ENCODE results near the gene RGS14.
A peak's percentile ranks its signal among the peaks of the same experiment; 100 is the strongest.
"Not testable (repeated sequence)": the region's sequence is repeated elsewhere in the genome, so short reads cannot be mapped to it uniquely, and the experiment has no call there.

The RGS14 gene

GRCh38 chr5:177351392-177352329 lies 6.1 kb upstream of the RGS14 start, which contains the start of gene LMAN2:
TSS of gene LMAN2 (minus strand) at chr5:177351668. CDS start at chr5:177351647, 21 bp downstream.
- peak; percentile 99 for ATAC-seq
- Mint-ChIP-seq H3K4me1 (peaks cover 52% of the 10 kb centered on the region), H3K4me3 (peak within 1 kb of the TSS; percentile 91), H3K36me3 (peaks cover 13% of the 10 kb centered on the region), H3K27me3 (no peaks in the 10 kb centered on the region), H3K9me3 (no peaks in the 10 kb centered on the region), H3K27ac (peak within 1 kb of the TSS; percentile 98)

- no peaks in the 10 kb centered on the region for H3K27me3 Mint-ChIP-seq
- no peak for ATAC-seq
- no peak overlapping the region for H3K27ac Mint-ChIP-seq
- H3K4me1 Mint-ChIP-seq: peaks cover 55% of the 10 kb centered on the region
- no peak overlapping the region for H3K4me3 Mint-ChIP-seq
- H3K36me3 Mint-ChIP-seq: peaks cover 13% of the 10 kb centered on the region
- no peaks in the 10 kb centered on the region for H3K9me3 Mint-ChIP-seq
These were observed 4.6 kb upstream of the RGS14 start for GRCh38 chr5:177353093-177353492.

- ATAC-seq: no peak
- H3K4me1 Mint-ChIP-seq: peaks cover 61% of the 10 kb centered on the region
- H3K36me3 Mint-ChIP-seq: peaks cover 8% of the 10 kb centered on the region
- H3K9me3 Mint-ChIP-seq: no peaks in the 10 kb centered on the region
- no peak overlapping the region for H3K4me3 Mint-ChIP-seq
- H3K27me3 Mint-ChIP-seq: no peaks in the 10 kb centered on the region
- H3K27ac Mint-ChIP-seq: peak overlapping the region; percentile 32
These were observed 3.5 kb upstream of the RGS14 start for GRCh38 chr5:177354256-177354655.

GRCh38 chr5:177354711-177355110 lies 3.0 kb upstream of the RGS14 start:
- Mint-ChIP-seq H3K4me1 (peaks cover 61% of the 10 kb centered on the region), H3K27ac (peak overlapping the region; percentile 32), H3K27me3 (no peaks in the 10 kb centered on the region), H3K9me3 (no peaks in the 10 kb centered on the region), H3K36me3 (peaks cover 4% of the 10 kb centered on the region), H3K4me3 (no peak overlapping the region)
- ATAC-seq: no peak

GRCh38 chr5:177355162-177355867 lies 2.4 kb upstream of the RGS14 start:
- Mint-ChIP-seq H3K27me3 (no peaks in the 10 kb centered on the region), H3K36me3 (no peaks in the 10 kb centered on the region), H3K27ac (peak overlapping the region; percentile 53), H3K9me3 (no peaks in the 10 kb centered on the region), H3K4me1 (peaks cover 61% of the 10 kb centered on the region), H3K4me3 (no peak overlapping the region)
- ATAC-seq: no peak

GRCh38 chr5:177355868-177356168 lies 1.9 kb upstream of the RGS14 start:
- no peak for ATAC-seq
- no peaks in the 10 kb centered on the region for H3K36me3 Mint-ChIP-seq
- H3K27me3 Mint-ChIP-seq: no peaks in the 10 kb centered on the region
- peak overlapping the region; percentile 53 for H3K27ac Mint-ChIP-seq
- H3K4me1 Mint-ChIP-seq: peaks cover 63% of the 10 kb centered on the region
- no peak overlapping the region for H3K4me3 Mint-ChIP-seq
- no peaks in the 10 kb centered on the region for H3K9me3 Mint-ChIP-seq

GRCh38 chr5:177356746-177357145 lies 978 bp upstream of the RGS14 start:
- Mint-ChIP-seq H3K27me3 (no peaks in the 10 kb centered on the region), H3K27ac (peak overlapping the region; percentile 79), H3K36me3 (no peaks in the 10 kb centered on the region), H3K9me3 (no peaks in the 10 kb centered on the region), H3K4me1 (peaks cover 72% of the 10 kb centered on the region), H3K4me3 (no peak overlapping the region)
- no peak for ATAC-seq

GRCh38 chr5:177357146-177357458 lies 622 bp upstream of the RGS14 start:
- H3K27me3 Mint-ChIP-seq: no peaks in the 10 kb centered on the region
- H3K4me3 Mint-ChIP-seq: peak overlapping the region; percentile 94
- peaks cover 72% of the 10 kb centered on the region for H3K4me1 Mint-ChIP-seq
- no peaks in the 10 kb centered on the region for H3K9me3 Mint-ChIP-seq
- no peak for ATAC-seq
- H3K36me3 Mint-ChIP-seq: no peaks in the 10 kb centered on the region
- H3K27ac Mint-ChIP-seq: peak overlapping the region; percentile 79

- H3K4me3 Mint-ChIP-seq: peak overlapping the region; percentile 94
- no peaks in the 10 kb centered on the region for H3K36me3 Mint-ChIP-seq
- no peak for ATAC-seq
- H3K4me1 Mint-ChIP-seq: peaks cover 84% of the 10 kb centered on the region
- H3K27me3 Mint-ChIP-seq: no peaks in the 10 kb centered on the region
- no peaks in the 10 kb centered on the region for H3K9me3 Mint-ChIP-seq
- H3K27ac Mint-ChIP-seq: peak overlapping the region; percentile 79
These were observed 671 bp downstream of the RGS14 start for GRCh38 chr5:177358370-177358819.

- ATAC-seq: no peak
- Mint-ChIP-seq H3K4me3 (peak overlapping the region; percentile 94), H3K27me3 (no peaks in the 10 kb centered on the region), H3K27ac (peak overlapping the region; percentile 79), H3K4me1 (peaks cover 91% of the 10 kb centered on the region), H3K9me3 (no peaks in the 10 kb centered on the region), H3K36me3 (no peaks in the 10 kb centered on the region)
These were observed 1.7 kb downstream of the RGS14 start for GRCh38 chr5:177359451-177359851.

- H3K9me3 Mint-ChIP-seq: no peaks in the 10 kb centered on the region
- H3K4me3 Mint-ChIP-seq: peak overlapping the region; percentile 59
- H3K27me3 Mint-ChIP-seq: no peaks in the 10 kb centered on the region
- H3K36me3 Mint-ChIP-seq: no peaks in the 10 kb centered on the region
- H3K27ac Mint-ChIP-seq: peak overlapping the region; percentile 79
- no peak for ATAC-seq
- peaks cover 91% of the 10 kb centered on the region for H3K4me1 Mint-ChIP-seq
These were observed 2.1 kb downstream of the RGS14 start for GRCh38 chr5:177359860-177360259.

GRCh38 chr5:177360740-177361139 lies 3.0 kb downstream of the RGS14 start:
- not testable (repeated sequence) for H3K36me3 Mint-ChIP-seq, ATAC-seq, H3K9me3 Mint-ChIP-seq, H3K27me3 Mint-ChIP-seq, H3K4me3 Mint-ChIP-seq
- peaks cover 96% of the 10 kb centered on the region for H3K4me1 Mint-ChIP-seq
- peak overlapping the region; percentile 79 for H3K27ac Mint-ChIP-seq

GRCh38 chr5:177361418-177362291 lies 3.9 kb downstream of the RGS14 start:
- H3K4me1 Mint-ChIP-seq: peaks cover 96% of the 10 kb centered on the region
- peak overlapping the region; percentile 92 for H3K27ac Mint-ChIP-seq
- peak; percentile 37 for ATAC-seq
- no peaks in the 10 kb centered on the region for H3K27me3 Mint-ChIP-seq
- H3K9me3 Mint-ChIP-seq: no peaks in the 10 kb centered on the region
- peak overlapping the region; percentile 75 for H3K4me3 Mint-ChIP-seq
- peaks cover 11% of the 10 kb centered on the region for H3K36me3 Mint-ChIP-seq

GRCh38 chr5:177362292-177362609 lies 4.5 kb downstream of the RGS14 start:
- no peak for ATAC-seq
- peaks cover 90% of the 10 kb centered on the region for H3K4me1 Mint-ChIP-seq
- H3K27me3 Mint-ChIP-seq: no peaks in the 10 kb centered on the region
- peak overlapping the region; percentile 75 for H3K4me3 Mint-ChIP-seq
- H3K9me3 Mint-ChIP-seq: no peaks in the 10 kb centered on the region
- peaks cover 17% of the 10 kb centered on the region for H3K36me3 Mint-ChIP-seq
- H3K27ac Mint-ChIP-seq: peak overlapping the region; percentile 92

All from stimulated activated memory B cell treated with anti-CD40 and anti-IgM and Interleukin-4, amounts not matched to agents 10 μg/mL and 1 μg/mL and 100 μg/mL, for 72 hours (primary cell).